GM21737 (cell line): ENCODE results near the gene STK26.
"Not testable (repeated sequence)": the region's sequence is repeated elsewhere in the genome, so short reads cannot be mapped to it uniquely, and the experiment has no call there.

Experiments
- ATAC-seq: cut with Tn5 transposase; IDR thresholded peaks from one replicate; pipeline ENCODE4 v1.9.1; 2021; ENCODE audit warnings: mild to moderate bottlenecking, moderate library complexity; ENCODE audit not compliant: unreplicated experiment

STK26 gene

DNA sequence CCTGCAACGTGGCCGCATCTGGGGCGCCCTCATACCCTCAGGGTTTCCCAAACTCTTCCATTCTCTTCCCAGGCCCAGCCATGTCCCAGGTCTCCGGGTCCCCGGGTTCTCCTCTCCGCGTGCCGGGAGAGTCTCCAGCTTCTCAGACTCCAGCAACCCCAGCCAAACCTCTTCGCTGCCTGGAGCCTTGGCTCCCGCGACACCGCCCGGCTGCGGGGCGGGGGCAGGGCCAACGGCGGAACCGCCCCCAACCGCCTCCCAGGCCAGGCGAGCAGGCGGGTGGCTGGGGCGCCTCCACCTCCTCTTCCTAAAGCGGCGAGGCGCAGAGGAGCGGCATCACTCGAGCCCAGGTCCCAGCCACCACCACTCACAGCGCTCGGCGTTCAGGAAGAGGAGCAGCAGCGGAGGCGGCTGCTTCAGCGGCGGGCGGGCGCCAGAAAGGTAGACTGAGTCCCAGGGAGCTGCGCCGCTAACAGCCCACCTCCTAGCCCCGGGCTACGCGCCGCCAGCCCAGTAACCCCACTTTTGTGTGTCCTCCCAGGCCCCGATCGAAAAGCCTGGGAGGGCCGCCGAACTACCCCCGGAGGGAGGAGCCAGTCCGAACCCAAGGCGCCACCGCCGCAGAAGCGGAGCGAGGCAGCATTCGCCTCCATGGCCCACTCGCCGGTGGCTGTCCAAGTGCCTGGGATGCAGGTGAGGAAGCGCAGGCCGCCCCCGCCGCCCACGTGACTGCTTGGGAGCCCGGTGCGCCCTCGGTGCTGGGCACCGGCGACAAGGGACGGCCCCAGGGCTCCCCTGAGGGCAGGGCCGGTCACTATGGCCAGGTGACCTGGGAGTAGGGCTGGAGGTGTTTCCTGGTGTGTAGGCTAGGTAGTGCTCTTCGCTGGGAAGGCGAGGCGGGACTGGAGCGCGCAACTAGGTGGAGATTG, at the start of gene STK26:
STK26 (plus strand) TSS at position 336 of the 929 bp plus-strand sequence; CDS start at position 652, 316 bp downstream.
- ATAC-seq: peak; percentile 71

DNA sequence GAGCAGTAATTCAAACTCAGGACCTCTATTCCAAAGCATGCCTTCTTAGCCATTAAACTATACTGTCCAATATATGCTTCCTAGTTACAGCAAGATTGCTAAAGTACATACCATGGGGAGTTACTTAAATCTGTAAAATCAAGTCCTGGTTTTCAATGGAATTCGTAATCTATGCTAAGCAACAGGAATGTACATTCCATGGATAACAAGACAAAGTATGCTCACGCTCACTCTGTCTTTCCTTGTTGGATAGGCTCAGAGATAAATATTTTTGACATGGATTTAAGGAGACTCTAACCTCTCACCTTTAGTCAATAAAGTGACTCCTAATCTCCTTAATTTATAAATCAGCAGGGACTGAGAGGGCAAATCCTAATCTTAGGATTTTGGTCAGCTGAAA, 47.3 kb upstream of the STK26 start:
- ATAC-seq: no peak

DNA sequence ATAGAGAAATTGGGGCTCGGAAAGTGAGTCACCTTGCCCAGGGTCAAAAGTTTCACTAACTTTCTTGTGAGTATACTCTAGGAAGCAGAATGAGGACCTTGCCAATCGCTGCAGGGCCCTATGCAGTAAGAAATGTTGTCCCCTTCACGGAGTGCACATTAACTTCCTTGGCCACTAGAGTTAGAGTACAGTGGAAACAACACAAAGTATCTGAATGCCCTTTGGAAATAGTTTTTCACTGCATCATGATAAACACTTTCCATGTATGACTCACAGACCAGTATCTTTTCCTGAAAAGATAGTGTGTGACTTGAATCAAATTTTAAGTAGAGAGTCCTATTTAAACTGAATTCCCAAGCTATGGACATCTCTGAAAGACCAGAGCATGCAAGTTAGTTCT, 45.5 kb upstream of the STK26 start:
- ATAC-seq: no peak

DNA sequence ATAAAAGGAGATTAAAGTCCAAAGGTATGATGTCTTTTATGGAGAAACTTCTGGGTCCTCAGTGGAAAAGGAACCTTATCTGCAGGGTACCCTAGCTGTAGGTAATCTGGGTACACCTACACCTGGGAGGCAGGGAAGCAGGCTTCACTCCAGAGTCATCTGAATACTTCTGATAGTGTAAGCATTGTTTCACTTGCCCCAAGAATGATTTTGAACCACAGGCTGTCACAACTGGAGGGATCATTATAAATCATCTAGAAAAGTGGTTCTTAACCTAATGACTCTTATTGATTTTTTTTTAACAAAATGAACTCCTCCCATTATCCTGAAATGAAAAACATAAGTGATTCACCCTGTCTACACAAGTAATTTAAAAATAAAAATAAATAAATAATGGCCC, 44.0 kb upstream of the STK26 start:
- ATAC-seq: no peak

DNA sequence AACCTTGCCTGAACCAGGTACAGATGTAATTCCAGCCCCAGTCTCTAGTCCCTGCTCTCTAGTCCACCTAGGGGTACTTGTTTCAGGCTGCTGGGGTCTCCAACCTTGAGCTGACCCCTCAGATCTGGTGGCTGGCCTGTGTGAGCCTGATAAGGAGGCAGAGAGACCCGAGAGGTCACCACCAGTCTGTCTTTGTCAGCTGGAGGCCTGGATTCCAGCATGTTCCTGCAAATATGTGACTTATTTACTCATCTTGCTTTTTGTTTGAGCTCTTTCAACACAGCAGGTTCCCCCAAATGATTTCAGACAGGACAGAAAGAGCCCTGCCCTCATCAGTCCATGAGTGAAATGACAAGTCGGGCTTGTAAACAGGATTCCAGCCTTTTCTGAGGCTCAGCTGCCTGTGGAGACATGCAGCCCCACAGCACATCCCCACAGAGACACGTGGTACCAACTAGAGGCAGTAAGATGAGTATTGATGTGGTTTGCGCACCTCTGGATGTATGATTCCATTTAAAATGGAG, 37.5 kb upstream of the STK26 start:
- no peak for ATAC-seq

DNA sequence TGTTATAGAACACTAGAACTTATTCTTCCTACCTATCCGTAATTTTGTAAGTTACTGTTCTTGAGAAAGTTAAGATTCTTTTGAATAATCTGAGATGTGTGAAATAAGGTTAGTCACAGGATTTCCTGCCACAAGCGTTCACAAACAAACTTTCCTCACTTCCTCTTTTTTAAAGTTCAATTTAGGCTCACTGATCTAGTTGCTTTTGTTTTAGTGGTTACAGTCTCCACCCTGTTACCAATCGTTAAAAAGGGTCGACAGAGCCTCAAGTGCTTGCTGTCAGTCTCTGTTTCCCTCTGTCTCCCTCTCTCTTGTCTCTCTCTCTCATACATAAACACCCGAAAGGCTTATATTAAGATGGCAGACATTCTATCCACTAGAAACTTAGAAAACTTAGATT, 35.9 kb upstream of the STK26 start:
- ATAC-seq: peak; percentile 99

DNA sequence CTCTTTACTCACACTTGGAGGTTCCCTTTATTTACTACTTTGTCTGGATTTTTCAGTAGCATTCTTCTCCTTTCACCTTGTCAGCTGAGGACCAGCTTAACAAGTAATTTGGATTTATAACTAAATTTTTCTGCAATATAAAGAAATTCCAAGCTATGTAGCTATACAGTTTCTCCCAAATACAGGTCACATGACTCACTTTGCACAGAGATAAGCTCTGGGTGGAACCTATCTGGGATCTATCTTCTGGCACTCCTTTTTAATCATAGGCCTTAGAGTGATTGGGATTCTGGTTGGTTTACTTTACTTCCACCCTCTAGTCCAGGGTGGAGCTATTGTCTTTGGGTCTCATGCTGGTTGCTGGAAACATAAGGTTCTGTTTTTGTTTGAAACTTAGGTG, 34.9 kb upstream of the STK26 start:
- ATAC-seq: no peak

DNA sequence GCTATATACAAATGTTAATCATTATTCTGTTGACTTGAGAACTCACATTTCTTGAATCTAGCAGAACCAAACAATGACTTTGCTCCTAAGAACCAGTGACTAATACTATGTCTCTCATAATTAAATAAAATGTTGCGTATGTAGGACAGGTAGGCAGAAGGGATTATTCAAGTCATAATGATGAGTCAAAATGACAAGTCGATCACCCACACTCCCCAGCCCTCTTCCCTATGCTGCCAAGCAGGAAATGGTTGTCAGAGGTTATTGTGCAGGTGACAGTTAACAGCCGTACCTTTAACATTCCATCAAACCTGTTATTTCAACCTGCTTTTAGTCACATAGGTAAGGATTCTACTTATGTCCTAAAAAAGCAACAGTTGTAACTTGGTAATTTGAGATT, 22.0 kb upstream of the STK26 start:
- no peak for ATAC-seq

DNA sequence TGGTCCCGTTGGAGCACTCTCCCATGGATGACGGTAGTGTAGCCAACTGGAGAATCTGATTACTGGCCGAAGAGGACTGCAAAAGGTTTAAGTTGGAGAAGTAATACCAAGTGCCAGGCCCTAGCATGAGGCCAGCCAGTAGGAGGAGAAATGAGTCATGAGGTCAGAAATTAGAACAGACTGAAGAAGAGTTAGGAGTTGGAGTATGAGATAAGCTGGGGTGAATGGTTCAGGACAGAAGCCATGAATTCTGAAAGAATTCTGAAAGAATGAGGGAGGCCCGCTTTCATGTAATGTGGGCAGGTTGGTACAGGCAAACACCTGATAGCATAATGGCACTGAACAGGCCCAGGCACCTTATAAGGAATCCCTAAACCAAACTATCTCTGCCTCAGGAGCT, 18.4 kb upstream of the STK26 start:
- ATAC-seq: no peak

DNA sequence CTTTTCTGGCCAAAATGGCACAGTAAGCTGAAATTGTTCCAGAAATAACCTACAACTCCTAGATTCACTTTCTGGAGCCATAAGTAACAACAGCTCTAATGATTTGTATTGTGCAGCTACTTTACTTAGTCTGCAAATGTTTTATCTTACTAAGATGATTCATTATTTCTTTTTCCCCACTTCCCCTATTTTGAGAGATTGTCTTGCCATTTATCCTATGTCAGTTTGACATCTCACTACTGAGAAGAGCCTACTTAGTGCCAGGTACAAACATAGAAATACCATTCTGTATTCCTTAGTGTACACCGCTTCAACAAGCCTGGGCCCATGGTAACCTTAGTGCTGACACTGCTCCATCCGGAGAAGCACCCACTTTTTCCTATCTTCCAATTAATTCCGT, 13.8 kb upstream of the STK26 start:
- no peak for ATAC-seq

DNA sequence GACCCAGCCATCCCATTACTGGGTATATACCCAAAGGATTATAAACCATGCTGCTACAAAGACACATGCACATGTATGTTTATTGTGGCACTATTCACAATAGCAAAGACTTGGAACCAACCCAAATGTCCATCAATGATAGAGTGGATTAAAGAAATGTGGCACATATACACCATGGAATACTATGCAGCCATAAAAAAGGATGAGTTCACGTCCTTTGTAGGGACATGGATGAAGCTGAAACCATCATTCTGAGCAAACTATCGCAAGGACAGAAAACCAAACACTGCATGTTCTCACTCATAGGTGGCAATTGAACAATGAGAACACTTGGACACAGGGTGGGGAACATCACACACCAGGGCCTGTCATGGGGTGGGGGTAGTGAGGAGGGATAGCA, 12.9 kb upstream of the STK26 start:
- not testable (repeated sequence) for ATAC-seq

DNA sequence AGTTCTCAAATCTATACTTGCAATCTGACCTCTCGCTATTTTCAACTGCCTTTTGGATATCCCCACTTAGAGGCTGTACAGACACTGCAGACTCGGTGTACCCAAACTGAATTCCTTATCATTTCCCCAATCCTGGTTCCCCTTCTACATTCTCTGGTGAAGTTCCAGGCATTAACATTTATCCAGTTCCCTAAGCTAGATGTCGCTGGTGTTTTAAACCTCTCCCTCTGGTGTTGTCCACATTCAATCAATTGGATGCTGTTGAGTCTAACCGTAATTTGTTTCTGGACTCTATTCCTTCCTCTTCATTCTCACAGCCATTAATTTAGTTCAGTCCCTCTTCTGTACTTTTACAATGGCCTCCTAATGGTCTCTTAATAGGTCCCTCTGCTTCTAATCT, 7.2 kb upstream of the STK26 start:
- ATAC-seq: no peak

DNA sequence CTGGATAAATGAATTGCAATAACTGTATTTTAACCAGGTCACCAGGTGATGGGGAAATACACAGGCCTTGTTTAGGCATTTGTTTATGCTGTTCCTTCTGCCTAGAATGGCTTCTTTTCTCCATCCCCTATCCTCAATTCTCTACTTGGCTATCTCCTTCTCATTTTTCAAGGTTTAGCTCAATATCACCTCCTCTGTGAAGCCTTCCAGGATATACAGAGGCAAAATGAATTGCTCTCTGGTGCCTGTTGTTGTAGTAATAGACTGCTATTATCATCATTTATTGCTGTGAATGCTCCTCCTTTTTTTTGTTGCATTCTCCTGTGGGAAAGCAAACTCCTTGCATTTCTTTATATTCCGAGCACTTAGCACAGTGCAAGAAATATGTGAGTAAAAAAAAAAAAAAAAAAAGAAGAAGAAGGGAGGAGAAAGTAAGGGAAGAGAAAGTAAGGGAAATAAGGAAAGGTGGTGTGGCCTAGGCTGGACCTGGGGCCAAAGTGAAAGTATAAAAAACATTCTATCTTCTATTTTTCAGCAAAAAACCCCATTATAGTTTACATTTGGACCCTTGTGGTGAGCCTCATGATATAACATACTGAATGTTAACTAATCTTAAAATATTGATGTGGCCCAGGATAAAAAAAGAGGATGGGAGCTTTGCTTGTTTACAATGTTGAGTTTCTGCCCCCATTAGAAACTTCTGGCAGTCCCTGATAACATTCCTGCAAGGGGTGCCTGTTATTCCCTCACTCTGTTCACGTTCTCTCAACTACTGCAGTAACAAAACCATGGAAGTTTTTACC, 6.3 kb upstream of the STK26 start:
- no peak for ATAC-seq

DNA sequence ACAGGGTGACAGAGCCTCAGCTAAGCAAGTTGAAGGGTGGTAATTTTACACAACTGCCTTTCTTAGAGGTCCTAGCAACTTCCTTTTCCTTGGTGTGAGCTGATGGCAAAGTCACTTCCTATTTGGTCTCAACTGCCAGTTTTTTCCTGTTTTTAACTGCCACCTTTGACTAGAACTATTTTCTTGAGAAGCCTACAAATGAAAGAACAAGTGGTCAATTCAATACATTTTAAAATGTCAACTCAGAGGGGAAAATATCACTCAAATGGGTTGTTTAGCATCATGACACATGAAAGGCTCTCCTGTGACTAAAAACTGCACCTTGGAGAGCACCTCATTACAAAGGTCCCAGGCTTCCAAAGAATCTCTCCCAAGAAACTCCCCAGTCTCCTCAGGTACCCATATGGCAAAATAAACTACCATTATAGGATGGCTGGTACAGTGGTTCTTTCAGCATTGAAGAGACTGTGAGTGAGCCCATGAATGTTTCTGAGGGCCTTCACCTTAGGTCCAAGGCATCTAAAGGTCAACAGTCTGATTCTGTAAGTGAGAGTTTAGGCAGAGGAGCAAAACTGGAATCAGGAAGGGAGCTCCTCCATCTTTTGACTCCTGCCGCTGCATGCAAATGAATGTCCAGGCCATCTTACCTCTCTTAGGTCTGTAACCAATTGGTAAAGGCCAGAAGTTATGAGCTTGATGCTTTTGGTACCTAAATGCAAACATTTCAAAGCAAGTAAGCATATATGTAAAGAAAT, 5.5 kb upstream of the STK26 start:
- ATAC-seq: no peak

DNA sequence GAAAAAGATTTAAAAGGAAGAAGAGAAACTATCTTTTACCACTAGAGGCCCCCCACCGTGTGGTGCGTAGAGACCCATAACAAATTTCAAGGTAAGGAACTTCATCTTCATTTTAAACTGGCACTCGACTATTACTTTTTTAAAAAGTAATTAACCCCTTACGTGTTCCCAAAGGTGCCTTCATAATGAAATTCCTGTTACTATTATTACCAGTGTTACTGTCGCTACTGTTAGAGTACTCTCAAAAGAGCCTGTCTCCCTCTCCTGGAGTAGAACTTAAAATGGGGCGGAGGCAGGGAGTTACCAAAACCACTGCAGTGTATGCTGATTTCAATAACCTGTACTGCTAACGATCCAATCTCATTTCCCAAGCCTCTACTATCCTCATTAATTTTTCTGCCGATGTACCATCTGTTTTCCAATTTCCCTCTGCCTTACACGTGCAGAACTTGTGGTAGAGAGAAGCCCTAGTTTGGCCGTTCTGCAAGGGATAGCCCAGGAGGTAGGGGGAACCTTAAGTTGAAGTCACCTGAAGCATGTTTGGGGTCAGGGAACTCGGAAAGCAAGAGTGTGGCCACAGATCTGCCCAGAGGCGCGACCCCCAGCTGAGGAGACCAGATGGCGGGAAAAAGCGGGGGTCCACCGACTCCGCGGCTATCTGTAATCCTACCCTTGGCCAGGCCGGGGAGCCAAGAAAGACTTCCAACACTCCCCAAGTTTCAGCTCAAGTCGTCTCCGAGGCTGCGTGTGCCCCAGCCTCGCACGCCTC, 720 bp upstream of the STK26 start:
- ATAC-seq: peak; percentile 22

DNA sequence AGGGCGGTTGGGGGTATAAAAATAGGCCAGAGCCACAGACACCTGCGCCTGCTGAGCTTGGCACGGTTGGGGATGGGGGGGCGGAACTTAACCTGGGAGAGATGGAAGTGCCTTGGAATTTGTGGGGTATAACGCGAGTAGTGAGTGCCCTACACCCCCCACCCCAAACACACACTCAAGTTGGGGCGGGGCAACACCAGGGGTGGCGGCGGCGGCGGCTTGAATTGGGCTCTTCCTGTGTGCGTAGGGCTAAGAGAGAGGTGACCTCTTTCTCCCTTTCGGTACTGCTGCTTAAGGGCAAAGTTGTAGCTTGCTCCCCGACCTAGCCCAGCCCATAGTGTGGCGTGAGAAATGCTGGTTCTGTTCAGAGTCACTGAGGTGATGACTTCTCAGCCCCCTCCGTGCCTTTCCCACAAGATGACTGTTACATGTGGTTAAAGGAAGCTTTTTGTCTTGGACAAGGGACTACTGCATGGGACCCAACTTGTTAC, 839 bp downstream of the STK26 start:
- peak; percentile 52 for ATAC-seq

DNA sequence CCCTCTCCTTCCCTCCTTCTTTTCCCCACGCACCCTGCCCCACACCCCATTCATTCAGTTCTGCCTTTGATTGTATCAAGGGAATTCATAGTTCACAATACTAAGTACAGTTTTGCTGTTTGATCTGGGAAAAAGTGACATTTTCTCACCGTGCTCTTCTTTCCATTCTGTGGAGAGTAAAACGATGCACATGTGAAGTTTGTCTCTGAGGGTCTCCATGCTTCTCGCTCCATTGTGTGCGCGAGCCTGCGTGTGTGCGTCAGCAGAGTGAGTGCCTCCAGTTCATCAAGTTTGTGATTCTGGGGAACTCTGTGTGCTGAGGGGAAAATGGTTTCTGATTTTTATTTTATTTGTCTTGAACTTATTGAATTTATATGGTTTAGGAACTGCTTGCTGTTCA, 1.9 kb downstream of the STK26 start:
- ATAC-seq: no peak

DNA sequence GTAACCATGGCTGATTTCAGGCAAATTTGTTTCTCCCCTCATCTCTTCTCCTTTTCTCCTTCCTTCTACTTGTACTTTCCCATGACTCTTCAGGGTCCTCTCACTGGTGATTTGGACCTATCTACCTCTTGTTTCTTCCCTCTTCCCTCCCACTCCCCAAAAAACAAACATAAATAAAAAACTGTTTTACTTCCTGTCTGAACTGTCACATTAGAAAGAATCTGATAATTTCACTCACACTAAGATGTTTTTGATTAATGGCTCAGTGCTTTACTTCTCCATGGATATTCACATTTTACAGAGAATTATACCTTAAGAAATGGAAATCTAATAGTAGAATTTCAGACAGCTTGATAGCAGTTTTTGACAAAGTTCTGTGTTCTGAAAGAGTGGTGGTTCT, 7.2 kb downstream of the STK26 start:
- no peak for ATAC-seq

DNA sequence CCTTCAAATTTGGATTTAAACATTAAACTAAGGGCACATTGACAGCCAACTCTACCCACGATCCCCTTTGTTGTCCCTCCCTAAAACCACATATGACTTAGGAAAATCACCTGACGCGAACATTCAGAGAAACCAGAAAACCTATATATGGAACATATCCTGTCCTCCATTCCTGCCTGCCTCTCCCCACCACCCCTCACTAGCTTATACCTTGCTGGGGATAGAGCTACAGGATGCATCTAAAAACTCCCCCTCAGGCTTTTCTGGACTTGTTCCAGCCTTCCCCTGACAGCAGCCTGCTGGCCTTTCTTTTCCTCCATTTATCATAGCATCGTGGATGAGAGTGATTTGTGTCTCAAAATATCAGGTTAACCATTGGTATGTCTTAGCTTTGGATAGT, 8.8 kb downstream of the STK26 start:
- no peak for ATAC-seq

DNA sequence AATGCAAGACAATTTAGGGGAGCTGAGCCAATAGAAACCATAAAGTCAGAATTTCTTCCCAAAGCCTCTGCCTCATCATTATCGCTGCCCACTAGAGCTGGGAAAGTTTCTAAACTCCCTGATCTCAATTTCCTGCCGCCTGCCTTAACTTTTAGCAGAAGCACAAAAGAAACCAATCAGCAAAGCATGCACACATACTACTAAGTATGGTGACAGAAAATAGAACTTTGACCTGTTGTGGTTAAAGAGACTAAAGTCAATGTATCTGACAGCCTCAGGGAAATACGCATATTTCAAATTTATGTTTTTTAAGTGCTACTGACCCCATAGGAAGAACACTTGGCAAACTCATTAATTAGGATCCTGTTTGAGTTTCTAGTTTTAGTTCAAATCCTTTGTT, 10.1 kb downstream of the STK26 start:
- ATAC-seq: no peak
